GM19467 (cell line): ENCODE results near the gene TERC.
A peak's percentile ranks its signal among the peaks of the same experiment; 100 is the strongest.

ENCODE experiments used
- ATAC-seq: cut with Tn5 transposase; IDR thresholded peaks from one replicate; pipeline ENCODE4 v1.9.1; 2021; ENCODE audit warnings: mild to moderate bottlenecking, moderate library complexity; ENCODE audit not compliant: unreplicated experiment

TERC gene

GRCh38 chr3:169764882-169765612 is at the start of gene TERC:
TSS of gene TERC (minus strand) at chr3:169765060.
- peak; percentile 76 for ATAC-seq

- ATAC-seq = peak; percentile 81
Observed at GRCh38 chr3:169813757-169814517, 49.1 kb upstream of the TERC start.

- ATAC-seq = no peak
Observed at GRCh38 chr3:169813278-169813677, 48.4 kb upstream of the TERC start.

- ATAC-seq = peak; percentile 61
Observed at GRCh38 chr3:169812332-169813235, 47.7 kb upstream of the TERC start, which contains the start of the genes LRRC34 and LRRIQ4. TSS of gene LRRC34 (minus strand) at chr3:169812904. CDS start at chr3:169812548, 356 bp downstream. TSS of gene LRRIQ4 (plus strand) at chr3:169812870. CDS start at chr3:169821922, 9,052 bp downstream.

- no peak for ATAC-seq
Observed at GRCh38 chr3:169811631-169812331, 46.9 kb upstream of the TERC start.

- ATAC-seq = no peak
Observed at GRCh38 chr3:169809230-169809795, 44.5 kb upstream of the TERC start.

GRCh38 chr3:169804681-169805080 is 39.8 kb upstream of the TERC start:
- no peak for ATAC-seq

- ATAC-seq = no peak
Observed at GRCh38 chr3:169792359-169792758, 27.5 kb upstream of the TERC start.

GRCh38 chr3:169790687-169791429 is 26.0 kb upstream of the TERC start:
- ATAC-seq = no peak

- no peak for ATAC-seq
Observed at GRCh38 chr3:169790219-169790618, 25.4 kb upstream of the TERC start.

- no peak for ATAC-seq
Observed at GRCh38 chr3:169787791-169788190, 22.9 kb upstream of the TERC start.

- ATAC-seq = no peak
Observed at GRCh38 chr3:169787120-169787519, 22.3 kb upstream of the TERC start.

GRCh38 chr3:169781209-169781855 is 16.5 kb upstream of the TERC start:
- no peak for ATAC-seq

GRCh38 chr3:169780742-169781141 is 15.9 kb upstream of the TERC start:
- no peak for ATAC-seq

- no peak for ATAC-seq
Observed at GRCh38 chr3:169777822-169778221, 13.0 kb upstream of the TERC start.

GRCh38 chr3:169774186-169774585 is 9.3 kb upstream of the TERC start:
- ATAC-seq = no peak

GRCh38 chr3:169772897-169773816 is 8.3 kb upstream of the TERC start, which contains the start of gene MYNN:
TSS of gene MYNN (plus strand) at chr3:169773396. CDS start at chr3:169774296, 900 bp downstream.
- ATAC-seq = peak; percentile 80
